ENCODE data around the gene ZNF438. TPM values are rescaled to one million over a fixed set of nuclear protein-coding genes. Genes with fewer than 3 reads are reported as not detected.

Gene ZNF438
- total RNA-seq, 1 experiment from 2014 or later: 2.0 TPM

DNA sequence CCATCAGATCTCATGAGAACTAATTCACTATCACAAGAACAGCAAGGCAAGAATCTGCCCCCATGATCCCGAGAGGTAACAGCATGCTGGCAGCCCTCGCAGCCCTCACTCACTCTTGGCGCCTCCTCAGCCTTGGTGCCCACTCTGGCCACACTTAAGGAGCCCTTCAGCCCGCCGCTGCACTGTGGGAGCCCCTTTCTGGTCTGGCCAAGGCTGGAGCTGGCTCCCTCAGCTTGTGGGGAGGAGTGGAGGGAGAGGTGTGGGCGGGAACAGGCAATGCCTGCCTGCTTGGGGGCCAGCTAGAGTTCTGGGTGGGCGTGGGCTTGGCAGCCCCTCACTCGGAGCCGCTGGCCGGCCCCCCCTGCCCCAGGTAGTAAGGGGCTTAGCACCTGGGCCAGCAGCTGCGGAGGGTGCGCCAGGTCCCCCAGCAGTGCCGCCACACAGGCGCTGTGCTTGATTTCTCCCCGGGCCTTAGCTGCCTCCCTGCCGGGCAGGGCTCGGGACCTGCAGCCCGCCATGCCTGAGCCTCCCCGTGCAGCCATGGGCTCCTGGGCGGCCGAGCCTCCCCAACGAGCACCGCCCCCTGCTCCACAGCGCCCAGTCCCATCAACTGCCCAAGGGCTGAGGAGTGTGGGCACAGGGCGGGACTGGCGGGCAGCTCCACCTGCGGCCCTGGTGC is 24.0 kb upstream of the ZNF438 start:
- BruUV-seq (replicated peaks): no TSS peak

DNA sequence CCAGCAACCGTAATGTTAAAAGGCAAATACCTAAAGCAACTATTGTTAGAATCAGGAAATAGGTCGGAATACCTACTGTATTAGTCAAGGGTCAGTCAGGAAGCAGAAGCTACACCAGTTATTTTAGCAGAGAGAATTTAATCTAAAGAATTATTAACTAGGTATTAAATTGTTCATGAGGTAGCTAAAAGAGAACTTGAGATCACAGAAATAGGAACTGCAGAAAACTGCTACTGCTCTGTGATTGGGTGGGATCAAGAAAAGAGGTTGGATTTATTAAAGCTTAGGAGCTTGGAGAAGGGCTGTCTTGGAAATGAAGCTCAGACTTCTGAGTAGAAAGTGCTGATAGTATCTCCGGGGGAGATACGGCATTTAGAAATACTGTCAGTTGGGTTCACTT is 20.0 kb upstream of the ZNF438 start:
- CTCF ChIA-PET: no interaction called here
- no peak for TF ChIP-seq EZH2 (IDR thresholded peaks at IDR 0.05; ENCODE audit: borderline replicate concordance, low read depth, low read length, poor library complexity, severe bottlenecking)
- TF ChIP-seq, protein P1, sequence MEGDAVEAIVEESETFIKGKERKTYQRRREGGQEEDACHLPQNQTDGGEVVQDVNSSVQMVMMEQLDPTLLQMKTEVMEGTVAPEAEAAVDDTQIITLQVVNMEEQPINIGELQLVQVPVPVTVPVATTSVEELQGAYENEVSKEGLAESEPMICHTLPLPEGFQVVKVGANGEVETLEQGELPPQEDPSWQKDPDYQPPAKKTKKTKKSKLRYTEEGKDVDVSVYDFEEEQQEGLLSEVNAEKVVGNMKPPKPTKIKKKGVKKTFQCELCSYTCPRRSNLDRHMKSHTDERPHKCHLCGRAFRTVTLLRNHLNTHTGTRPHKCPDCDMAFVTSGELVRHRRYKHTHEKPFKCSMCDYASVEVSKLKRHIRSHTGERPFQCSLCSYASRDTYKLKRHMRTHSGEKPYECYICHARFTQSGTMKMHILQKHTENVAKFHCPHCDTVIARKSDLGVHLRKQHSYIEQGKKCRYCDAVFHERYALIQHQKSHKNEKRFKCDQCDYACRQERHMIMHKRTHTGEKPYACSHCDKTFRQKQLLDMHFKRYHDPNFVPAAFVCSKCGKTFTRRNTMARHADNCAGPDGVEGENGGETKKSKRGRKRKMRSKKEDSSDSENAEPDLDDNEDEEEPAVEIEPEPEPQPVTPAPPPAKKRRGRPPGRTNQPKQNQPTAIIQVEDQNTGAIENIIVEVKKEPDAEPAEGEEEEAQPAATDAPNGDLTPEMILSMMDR (conservative IDR thresholded peaks at IDR 0.05; ENCODE audit: low read depth, low read length): no peak
- Histone ChIP-seq H3K27ac (ENCODE audit: low read depth, low read length, poor library complexity, severe bottlenecking) (no peak overlapping the region), H3K36me3 (ENCODE audit: insufficient read depth, low read length, poor library complexity, severe bottlenecking) (no peaks in the 10 kb centered on the region), H3K9me3 (ENCODE audit: low read depth, low read length, poor library complexity, severe bottlenecking) (peaks cover 4% of the 10 kb centered on the region), H3K27me3 (replicated peaks; ENCODE audit: insufficient read depth, low read depth, low read length, poor library complexity) (no peaks in the 10 kb centered on the region), H3K4me3 (ENCODE audit: low read depth, low read length, poor library complexity, severe bottlenecking) (no peak overlapping the region), H3K4me1 (ENCODE audit: insufficient read depth, low read length, poor library complexity, severe bottlenecking) (no peaks in the 10 kb centered on the region)
- intact Hi-C loops (cut with micrococcal nuclease; ENCODE audit: unreplicated experiment): no loop called here
- BruUV-seq (replicated peaks): no TSS peak
- DNase-seq (ENCODE audit: low spot score): no peak
- POLR2A ChIA-PET (ENCODE audit: low non-redundant PET): no interaction called here

More for the DNA sequence above, 24.0 kb upstream of the ZNF438 start:
- ChIA-PET POLR2A (ENCODE audit: low non-redundant PET) (no interaction called here), CTCF (no interaction called here)
- Histone ChIP-seq H3K27me3 (replicated peaks; ENCODE audit: insufficient read depth, low read depth, low read length, poor library complexity) (no peaks in the 10 kb centered on the region), H3K27ac (ENCODE audit: low read depth, low read length, poor library complexity, severe bottlenecking) (no peak overlapping the region), H3K4me3 (ENCODE audit: low read depth, low read length, poor library complexity, severe bottlenecking) (no peak overlapping the region), H3K36me3 (ENCODE audit: insufficient read depth, low read length, poor library complexity, severe bottlenecking) (no peaks in the 10 kb centered on the region), H3K4me1 (ENCODE audit: insufficient read depth, low read length, poor library complexity, severe bottlenecking) (no peaks in the 10 kb centered on the region), H3K9me3 (ENCODE audit: low read depth, low read length, poor library complexity, severe bottlenecking) (peaks cover 4% of the 10 kb centered on the region)
- intact Hi-C loops (cut with micrococcal nuclease; ENCODE audit: unreplicated experiment): no loop called here
- no peak for TF ChIP-seq EZH2 (IDR thresholded peaks at IDR 0.05; ENCODE audit: borderline replicate concordance, low read depth, low read length, poor library complexity, severe bottlenecking)
- TF ChIP-seq, protein P1 (conservative IDR thresholded peaks at IDR 0.05; ENCODE audit: low read depth, low read length): no peak
- no peak for DNase-seq (ENCODE audit: low spot score)

DNA sequence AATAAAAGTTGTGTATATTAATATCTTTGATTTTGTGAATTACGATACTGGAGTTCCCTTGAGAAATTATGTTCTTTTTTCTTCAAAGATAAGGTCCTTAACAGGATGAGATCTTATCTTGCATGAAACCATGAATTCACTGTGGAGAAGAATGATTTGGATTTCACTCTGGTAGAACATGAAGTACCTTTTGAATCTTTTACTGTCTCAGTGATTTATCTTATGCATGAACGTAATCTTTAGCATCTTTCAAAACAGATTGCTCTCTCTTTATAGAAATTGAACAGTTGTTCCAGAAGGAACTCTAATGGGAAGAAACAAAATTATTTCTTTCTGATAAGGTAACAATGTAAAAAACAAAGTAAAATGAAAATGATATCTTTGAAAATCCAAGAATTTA is 11.0 kb upstream of the ZNF438 start:
- ChIA-PET POLR2A (ENCODE audit: low non-redundant PET) (no interaction called here), CTCF (no interaction called here)
- Histone ChIP-seq H3K9me3 (ENCODE audit: low read depth, low read length, poor library complexity, severe bottlenecking) (no peaks in the 10 kb centered on the region), H3K4me1 (ENCODE audit: insufficient read depth, low read length, poor library complexity, severe bottlenecking) (no peaks in the 10 kb centered on the region), H3K27me3 (replicated peaks; ENCODE audit: insufficient read depth, low read depth, low read length, poor library complexity) (no peaks in the 10 kb centered on the region), H3K36me3 (ENCODE audit: insufficient read depth, low read length, poor library complexity, severe bottlenecking) (no peaks in the 10 kb centered on the region), H3K4me3 (ENCODE audit: low read depth, low read length, poor library complexity, severe bottlenecking) (no peak overlapping the region), H3K27ac (ENCODE audit: low read depth, low read length, poor library complexity, severe bottlenecking) (no peak overlapping the region)
- no TSS peak for BruUV-seq (replicated peaks)
- no peak for TF ChIP-seq EZH2 (IDR thresholded peaks at IDR 0.05; ENCODE audit: borderline replicate concordance, low read depth, low read length, poor library complexity, severe bottlenecking)
- TF ChIP-seq, protein P1 (conservative IDR thresholded peaks at IDR 0.05; ENCODE audit: low read depth, low read length): no peak
- intact Hi-C loops (cut with micrococcal nuclease; ENCODE audit: unreplicated experiment): no loop called here
- DNase-seq (ENCODE audit: low spot score): no peak
